RWPE2 (cell line): Measurements from ENCODE around the gene PPY.
"Not testable (repeated sequence)": the region's sequence is repeated elsewhere in the genome, so short reads cannot be mapped to it uniquely, and the experiment has no call there.

Source experiments
- ATAC-seq: fragments of 200-7000 bp; cut with Tn5 transposase; 3 replicates; pipeline ENCODE4 v1.9.1; 2021; ENCODE audit warnings: low read depth
- DNase-seq: peaks from one replicate; pipeline ENCODE4 v3.0.0-alpha.2; 2020; ENCODE audit warnings: low spot score
- H3K27ac ChIP-seq: fragments of 450-650 bp; 2 replicates; pipeline ENCODE4 v1.5.1; 2017; ENCODE audit warnings: mild to moderate bottlenecking; ENCODE audit not compliant: poor library complexity, severe bottlenecking
- H3K27me3 ChIP-seq: fragments of 250-450 bp; sonication (Bioruptor Pico); 2 replicates; pipeline ENCODE4 v1.5.1; 2021; ENCODE audit warnings: mild to moderate bottlenecking, moderate library complexity; ENCODE audit not compliant: insufficient read depth, poor library complexity, severe bottlenecking
- H3K36me3 ChIP-seq: fragments of 250-450 bp; sonication (Bioruptor Pico); 2 replicates; pipeline ENCODE4 v1.5.1; 2020; ENCODE audit warnings: low read depth, mild to moderate bottlenecking, moderate library complexity
- H3K4me1 ChIP-seq: fragments of 250-450 bp; sonication (Bioruptor Pico); 2 replicates; pipeline ENCODE4 v1.5.1; 2021; ENCODE audit warnings: mild to moderate bottlenecking, moderate library complexity; ENCODE audit not compliant: insufficient read depth, poor library complexity, severe bottlenecking
- H3K4me3 ChIP-seq: fragments of 250-450 bp; sonication (Bioruptor Pico); 2 replicates; pipeline ENCODE4 v1.5.1; 2021; ENCODE audit warnings: mild to moderate bottlenecking, moderate library complexity; ENCODE audit not compliant: severe bottlenecking
- H3K9me3 ChIP-seq: fragments of 250-450 bp; sonication (Bioruptor Pico); 2 replicates; pipeline ENCODE4 v1.5.1; 2021; ENCODE audit warnings: mild to moderate bottlenecking, moderate library complexity; ENCODE audit not compliant: severe bottlenecking
- TF ChIP-seq, protein P1 (sequence below): fragments of 450-650 bp; IDR thresholded peaks from one replicate; pipeline ENCODE4 v1.5.1; 2017; ENCODE audit warnings: mild to moderate bottlenecking, moderate library complexity; ENCODE audit not compliant: poor library complexity, severe bottlenecking

PPY gene

GRCh38 chr17:43897831-43898230 lies 44.4 kb downstream of the PPY start:
- Histone ChIP-seq H3K4me1 (no peaks in the 10 kb centered on the region), H3K4me3 (no peak overlapping the region), H3K27ac (no peak overlapping the region), H3K9me3 (no peaks in the 10 kb centered on the region), H3K36me3 (no peaks in the 10 kb centered on the region), H3K27me3 (no peaks in the 10 kb centered on the region)
- peak; percentile 33; the same call in 2 of the 3 replicates for ATAC-seq
- TF ChIP-seq, protein P1, sequence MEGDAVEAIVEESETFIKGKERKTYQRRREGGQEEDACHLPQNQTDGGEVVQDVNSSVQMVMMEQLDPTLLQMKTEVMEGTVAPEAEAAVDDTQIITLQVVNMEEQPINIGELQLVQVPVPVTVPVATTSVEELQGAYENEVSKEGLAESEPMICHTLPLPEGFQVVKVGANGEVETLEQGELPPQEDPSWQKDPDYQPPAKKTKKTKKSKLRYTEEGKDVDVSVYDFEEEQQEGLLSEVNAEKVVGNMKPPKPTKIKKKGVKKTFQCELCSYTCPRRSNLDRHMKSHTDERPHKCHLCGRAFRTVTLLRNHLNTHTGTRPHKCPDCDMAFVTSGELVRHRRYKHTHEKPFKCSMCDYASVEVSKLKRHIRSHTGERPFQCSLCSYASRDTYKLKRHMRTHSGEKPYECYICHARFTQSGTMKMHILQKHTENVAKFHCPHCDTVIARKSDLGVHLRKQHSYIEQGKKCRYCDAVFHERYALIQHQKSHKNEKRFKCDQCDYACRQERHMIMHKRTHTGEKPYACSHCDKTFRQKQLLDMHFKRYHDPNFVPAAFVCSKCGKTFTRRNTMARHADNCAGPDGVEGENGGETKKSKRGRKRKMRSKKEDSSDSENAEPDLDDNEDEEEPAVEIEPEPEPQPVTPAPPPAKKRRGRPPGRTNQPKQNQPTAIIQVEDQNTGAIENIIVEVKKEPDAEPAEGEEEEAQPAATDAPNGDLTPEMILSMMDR, result no peak
- DNase-seq, result no peak

- H3K9me3 ChIP-seq, H3K36me3 ChIP-seq, H3K4me3 ChIP-seq, H3K27me3 ChIP-seq, H3K4me1 ChIP-seq, H3K27ac ChIP-seq, ATAC-seq, DNase-seq: not testable (repeated sequence)
Measured at GRCh38 chr17:43894494-43894893, 47.8 kb downstream of the PPY start.

- ATAC-seq (no peak), DNase-seq (no peak)
- Histone ChIP-seq H3K36me3 (no peaks in the 10 kb centered on the region), H3K27me3 (no peaks in the 10 kb centered on the region), H3K4me1 (no peaks in the 10 kb centered on the region), H3K9me3 (no peaks in the 10 kb centered on the region), H3K27ac (no peak overlapping the region), H3K4me3 (no peak overlapping the region)
- TF ChIP-seq, protein P1, result no peak
Measured at GRCh38 chr17:43892647-43892952, 49.7 kb downstream of the PPY start.

GRCh38 chr17:43891851-43892646 lies 50.2 kb downstream of the PPY start:
- ATAC-seq, result no peak
- no peaks in the 10 kb centered on the region for H3K9me3 ChIP-seq
- no peaks in the 10 kb centered on the region for H3K4me1 ChIP-seq
- H3K27ac ChIP-seq, result no peak overlapping the region
- no peaks in the 10 kb centered on the region for H3K27me3 ChIP-seq
- no peaks in the 10 kb centered on the region for H3K36me3 ChIP-seq
- no peak overlapping the region for H3K4me3 ChIP-seq
- no peak for DNase-seq
- TF ChIP-seq, protein P1, result no peak
